LNCaP clone FGC (cell line): Measurements from ENCODE around the gene ZNF200.
A peak's percentile ranks its signal among the peaks of the same experiment; 100 is the strongest.
"Not testable (repeated sequence)": the region's sequence is repeated elsewhere in the genome, so short reads cannot be mapped to it uniquely, and the experiment has no call there.

Experiments
- DNase-seq: peaks from one replicate; pipeline ENCODE4 v3.0.0-alpha.2; 2011; ENCODE audit warnings: low read depth
- H3K4me3 ChIP-seq: 2 replicates; pipeline ENCODE4 v1.5.1; 2011; ENCODE audit warnings: mild to moderate bottlenecking, low read depth, low read length, control low read depth
- TF ChIP-seq, protein P1 (sequence below): IDR thresholded peaks from 2 replicates; pipeline ENCODE4 v1.5.1; 2012; ENCODE audit warnings: mild to moderate bottlenecking; ENCODE audit not compliant: control insufficient read depth, insufficient read depth; ENCODE audit errors: extremely low read depth

ZNF200 gene

DNA sequence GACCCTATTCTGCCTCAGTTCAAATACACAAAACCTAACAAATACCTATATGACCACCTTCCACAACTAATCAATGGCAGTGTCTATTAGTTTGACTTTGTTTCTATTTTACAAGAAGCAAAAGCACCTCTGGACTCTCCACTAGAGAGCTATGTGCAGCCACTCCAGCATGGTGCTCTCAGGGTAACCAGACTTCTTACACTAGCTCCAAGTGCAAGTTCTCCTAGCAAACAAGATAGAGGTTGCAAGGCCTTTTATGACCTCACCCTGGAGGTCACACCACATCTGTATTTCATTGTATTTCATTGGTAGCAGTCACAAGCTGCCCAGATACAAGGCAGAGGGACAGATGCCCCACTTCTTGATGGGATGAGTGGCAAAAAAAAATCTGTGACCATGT, 40.0 kb upstream of the ZNF200 start:
- no peak for DNase-seq
- TF ChIP-seq, protein P1, sequence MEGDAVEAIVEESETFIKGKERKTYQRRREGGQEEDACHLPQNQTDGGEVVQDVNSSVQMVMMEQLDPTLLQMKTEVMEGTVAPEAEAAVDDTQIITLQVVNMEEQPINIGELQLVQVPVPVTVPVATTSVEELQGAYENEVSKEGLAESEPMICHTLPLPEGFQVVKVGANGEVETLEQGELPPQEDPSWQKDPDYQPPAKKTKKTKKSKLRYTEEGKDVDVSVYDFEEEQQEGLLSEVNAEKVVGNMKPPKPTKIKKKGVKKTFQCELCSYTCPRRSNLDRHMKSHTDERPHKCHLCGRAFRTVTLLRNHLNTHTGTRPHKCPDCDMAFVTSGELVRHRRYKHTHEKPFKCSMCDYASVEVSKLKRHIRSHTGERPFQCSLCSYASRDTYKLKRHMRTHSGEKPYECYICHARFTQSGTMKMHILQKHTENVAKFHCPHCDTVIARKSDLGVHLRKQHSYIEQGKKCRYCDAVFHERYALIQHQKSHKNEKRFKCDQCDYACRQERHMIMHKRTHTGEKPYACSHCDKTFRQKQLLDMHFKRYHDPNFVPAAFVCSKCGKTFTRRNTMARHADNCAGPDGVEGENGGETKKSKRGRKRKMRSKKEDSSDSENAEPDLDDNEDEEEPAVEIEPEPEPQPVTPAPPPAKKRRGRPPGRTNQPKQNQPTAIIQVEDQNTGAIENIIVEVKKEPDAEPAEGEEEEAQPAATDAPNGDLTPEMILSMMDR, result no peak

DNA sequence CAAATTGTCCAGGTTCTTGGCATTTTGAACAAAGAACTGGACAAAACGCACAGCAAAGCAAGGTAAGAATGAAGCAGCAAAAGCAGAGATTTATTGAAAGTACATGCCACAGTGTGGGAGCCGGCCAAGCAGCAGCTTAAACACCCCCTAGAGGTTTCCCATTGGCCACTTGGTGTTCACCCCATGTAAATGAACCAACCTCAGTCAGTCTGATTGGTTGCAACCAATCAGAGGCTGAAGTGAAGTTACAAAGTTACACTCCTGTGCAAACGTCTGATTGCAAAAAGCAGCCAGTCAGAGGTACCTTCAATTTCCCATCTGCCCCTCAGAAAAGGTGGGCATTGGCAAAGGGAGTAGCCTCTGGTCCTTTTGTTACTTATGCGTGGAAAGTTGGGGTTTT, 39.5 kb upstream of the ZNF200 start:
- TF ChIP-seq, protein P1, result no peak

More for the DNA sequence above, 40.0 kb upstream of the ZNF200 start:
- no peak overlapping the region for H3K4me3 ChIP-seq

DNA sequence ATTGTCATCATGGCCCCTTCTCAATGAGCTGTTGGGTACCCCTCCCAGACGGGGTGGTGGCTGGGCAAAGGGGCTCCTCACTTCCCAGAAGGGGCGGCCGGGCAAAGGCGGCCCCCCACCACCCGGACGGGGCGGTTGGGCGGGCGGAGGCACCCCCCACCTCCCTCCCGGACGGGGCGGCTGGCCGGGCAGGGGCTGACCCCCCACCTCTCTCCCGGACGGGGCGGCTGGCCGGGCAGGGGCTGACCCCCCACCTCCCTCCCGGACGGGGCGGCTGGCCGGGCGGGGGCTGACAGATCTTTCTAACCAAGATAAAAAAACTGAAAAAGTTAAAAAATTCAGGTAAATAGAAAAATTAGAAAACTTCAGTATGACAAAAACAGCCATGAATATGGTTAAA, 36.3 kb upstream of the ZNF200 start:
- H3K4me3 ChIP-seq, result not testable (repeated sequence)

More for the DNA sequence above, 39.5 kb upstream of the ZNF200 start:
- H3K4me3 ChIP-seq, result no peak overlapping the region
- DNase-seq, result no peak

DNA sequence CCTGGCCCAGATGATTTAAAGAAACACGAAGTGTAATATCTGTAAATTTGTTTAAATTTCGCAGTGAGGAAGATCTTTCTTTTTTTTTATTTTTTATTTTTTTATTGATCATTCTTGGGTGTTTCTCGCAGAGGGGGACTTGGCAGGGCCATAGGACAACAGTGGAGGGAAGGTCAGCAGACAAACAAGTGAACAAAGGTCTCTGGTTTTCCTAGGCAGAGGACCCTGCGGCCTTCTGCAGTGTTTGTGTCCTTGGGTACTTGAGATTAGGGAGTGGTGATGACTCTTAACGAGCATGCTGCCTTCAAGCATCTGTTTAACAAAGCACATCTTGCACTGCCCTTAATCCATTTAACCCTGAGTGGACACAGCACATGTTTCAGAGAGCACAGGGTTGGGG, 35.8 kb upstream of the ZNF200 start:
- not testable (repeated sequence) for H3K4me3 ChIP-seq, DNase-seq

More for the DNA sequence above, 36.3 kb upstream of the ZNF200 start:
- not testable (repeated sequence) for DNase-seq

DNA sequence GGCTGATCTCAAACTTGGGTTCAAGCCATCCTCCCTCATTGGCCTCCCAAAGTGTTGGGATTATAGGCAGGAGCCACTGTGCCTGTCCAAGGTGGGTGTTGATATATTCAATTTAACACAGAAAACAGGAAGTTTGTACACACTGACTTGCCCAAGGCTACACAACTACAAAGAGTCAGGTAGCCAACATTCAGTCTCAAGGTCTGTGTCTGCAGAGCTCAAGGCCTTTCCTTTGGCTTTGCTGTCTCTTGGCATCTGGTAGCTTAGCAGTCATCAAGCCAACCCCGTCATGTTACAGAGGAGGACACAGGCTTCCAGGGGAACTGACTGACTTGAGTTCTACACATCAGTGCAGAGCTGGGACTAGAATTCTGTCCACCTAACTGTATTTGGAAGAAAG, 33.3 kb upstream of the ZNF200 start:
- DNase-seq, result no peak
- H3K4me3 ChIP-seq, result no peak overlapping the region
- TF ChIP-seq, protein P1, result no peak

DNA sequence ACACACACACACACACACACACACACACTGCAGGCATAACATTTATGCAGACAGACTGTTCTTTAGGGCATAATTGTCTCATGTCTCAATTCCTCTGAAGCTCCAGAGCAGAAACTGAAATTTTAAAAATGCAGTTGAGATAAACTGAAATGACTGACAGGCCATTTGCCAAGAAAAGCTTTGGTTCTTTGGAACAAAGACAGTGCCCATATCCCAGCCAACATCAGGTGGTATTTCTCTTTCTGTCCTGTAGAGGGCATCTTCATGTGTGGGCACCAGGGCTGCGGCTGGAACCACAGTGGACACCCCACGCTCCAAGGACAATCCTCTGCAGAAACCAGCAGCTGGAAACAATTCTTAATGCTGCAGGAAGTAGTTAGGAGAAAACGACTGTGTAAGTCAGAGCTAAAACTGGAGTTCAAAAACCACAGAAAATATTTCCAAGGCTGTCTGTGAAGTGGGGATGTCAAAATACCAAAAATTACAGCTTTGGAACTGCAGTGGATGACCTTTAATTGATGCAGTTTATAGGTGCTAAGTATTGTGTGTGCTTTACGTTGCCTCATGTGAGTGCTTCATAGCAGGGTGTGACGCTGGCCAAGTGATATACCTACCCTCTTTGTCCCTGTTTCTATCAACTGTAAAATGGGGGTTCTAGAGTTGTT, 32.0 kb upstream of the ZNF200 start:
- TF ChIP-seq, protein P1, result peak; percentile 59
- DNase-seq, result no peak
- no peak overlapping the region for H3K4me3 ChIP-seq

DNA sequence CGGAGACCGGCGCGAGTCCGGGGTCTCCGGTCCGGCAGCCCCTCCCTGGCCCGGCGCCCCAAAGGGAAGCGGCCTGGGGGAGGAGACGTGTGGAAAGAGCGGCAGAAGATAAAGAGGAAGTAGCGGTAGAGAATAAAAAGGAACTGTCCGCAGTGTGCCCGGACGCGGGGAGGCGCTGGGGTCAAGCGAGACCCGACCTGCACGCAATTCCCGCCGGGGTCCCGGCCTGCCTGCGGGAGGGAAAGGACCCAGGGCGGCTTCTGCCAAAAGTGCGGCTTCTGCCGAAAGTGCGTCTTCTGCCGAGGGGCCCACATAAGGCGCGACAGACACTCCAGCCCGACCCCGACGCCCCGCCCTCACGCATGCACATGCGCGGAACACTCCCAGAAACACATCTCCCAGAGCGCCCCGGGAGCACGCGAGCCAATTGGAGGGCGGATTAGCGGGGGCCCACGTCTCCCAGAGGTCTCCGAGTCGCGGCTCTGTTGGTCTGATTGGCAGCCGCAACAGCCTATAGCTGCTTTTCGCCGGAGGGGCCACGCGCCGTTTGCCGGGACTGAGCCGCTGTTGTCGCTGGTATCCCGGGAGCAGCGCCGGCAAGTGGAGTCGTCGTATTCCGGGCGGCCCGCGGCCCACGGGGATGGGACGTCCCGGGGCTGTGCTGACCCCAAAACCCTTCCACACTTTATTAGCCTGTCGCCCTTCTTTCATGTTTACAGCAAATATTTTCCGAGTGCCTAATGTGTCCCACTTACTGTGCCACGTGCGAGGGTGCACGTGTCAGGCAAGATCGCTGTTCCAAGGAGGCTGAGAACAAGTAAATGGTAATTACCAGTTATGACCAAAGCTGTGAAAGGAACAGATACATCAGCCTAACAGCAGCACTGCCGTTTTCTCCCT, 29.4 kb upstream of the ZNF200 start:
- peak overlapping the region; percentile 84 for H3K4me3 ChIP-seq
- peak; percentile 95 for DNase-seq
- TF ChIP-seq, protein P1, result peak; percentile 33; the same call in 1 of the 2 replicates
